Brain microvascular endothelial cell (primary cell): ENCODE data around the gene VPS26C.

ENCODE experiments used
- DNase-seq: peaks from one replicate; pipeline ENCODE4 v3.0.0-alpha.2; 2020
- H3K27ac ChIP-seq: fragments of 250-450 bp; sonication (Bioruptor Pico); 2 replicates; pipeline ENCODE4 v1.5.1; 2020; ENCODE audit warnings: mild to moderate bottlenecking, moderate library complexity
- H3K27me3 ChIP-seq: fragments of 250-450 bp; sonication (Bioruptor Pico); replicated peaks from 2 replicates; pipeline ENCODE4 v1.5.1; 2020; ENCODE audit warnings: mild to moderate bottlenecking
- H3K36me3 ChIP-seq: fragments of 250-450 bp; sonication (Bioruptor Pico); replicated peaks from 2 replicates; pipeline ENCODE4 v1.5.1; 2020; ENCODE audit warnings: mild to moderate bottlenecking
- H3K4me3 ChIP-seq: 2 replicates; pipeline ENCODE4 v1.5.1; 2011; ENCODE audit warnings: low read depth, mild to moderate bottlenecking, control low read depth, low read length, moderate library complexity
- in situ Hi-C: cut with HindIII; loops from 2 replicates; pipeline ENCODE4 v1.10.0; 2017; ENCODE audit warnings: low sequenced_read_pairs, low pct_ligation_motif_present
- TF ChIP-seq, protein P1 (sequence below): IDR thresholded peaks from 2 replicates; pipeline ENCODE4 v1.5.1; 2011; ENCODE audit warnings: low read depth, mild to moderate bottlenecking, moderate library complexity, low read length, control low read depth, inconsistent platforms; ENCODE audit errors: missing control alignments

VPS26C gene

GRCh38 chr21:37276377-37276776, 9.2 kb upstream of the VPS26C start:
- Histone ChIP-seq H3K27me3 (no peaks in the 10 kb centered on the region), H3K27ac (no peak overlapping the region), H3K36me3 (no peaks in the 10 kb centered on the region), H3K4me3 (no peak overlapping the region)
- TF ChIP-seq, protein P1, sequence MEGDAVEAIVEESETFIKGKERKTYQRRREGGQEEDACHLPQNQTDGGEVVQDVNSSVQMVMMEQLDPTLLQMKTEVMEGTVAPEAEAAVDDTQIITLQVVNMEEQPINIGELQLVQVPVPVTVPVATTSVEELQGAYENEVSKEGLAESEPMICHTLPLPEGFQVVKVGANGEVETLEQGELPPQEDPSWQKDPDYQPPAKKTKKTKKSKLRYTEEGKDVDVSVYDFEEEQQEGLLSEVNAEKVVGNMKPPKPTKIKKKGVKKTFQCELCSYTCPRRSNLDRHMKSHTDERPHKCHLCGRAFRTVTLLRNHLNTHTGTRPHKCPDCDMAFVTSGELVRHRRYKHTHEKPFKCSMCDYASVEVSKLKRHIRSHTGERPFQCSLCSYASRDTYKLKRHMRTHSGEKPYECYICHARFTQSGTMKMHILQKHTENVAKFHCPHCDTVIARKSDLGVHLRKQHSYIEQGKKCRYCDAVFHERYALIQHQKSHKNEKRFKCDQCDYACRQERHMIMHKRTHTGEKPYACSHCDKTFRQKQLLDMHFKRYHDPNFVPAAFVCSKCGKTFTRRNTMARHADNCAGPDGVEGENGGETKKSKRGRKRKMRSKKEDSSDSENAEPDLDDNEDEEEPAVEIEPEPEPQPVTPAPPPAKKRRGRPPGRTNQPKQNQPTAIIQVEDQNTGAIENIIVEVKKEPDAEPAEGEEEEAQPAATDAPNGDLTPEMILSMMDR: no peak
- in situ Hi-C loops: no loop called here
- DNase-seq: no peak

DNA sequence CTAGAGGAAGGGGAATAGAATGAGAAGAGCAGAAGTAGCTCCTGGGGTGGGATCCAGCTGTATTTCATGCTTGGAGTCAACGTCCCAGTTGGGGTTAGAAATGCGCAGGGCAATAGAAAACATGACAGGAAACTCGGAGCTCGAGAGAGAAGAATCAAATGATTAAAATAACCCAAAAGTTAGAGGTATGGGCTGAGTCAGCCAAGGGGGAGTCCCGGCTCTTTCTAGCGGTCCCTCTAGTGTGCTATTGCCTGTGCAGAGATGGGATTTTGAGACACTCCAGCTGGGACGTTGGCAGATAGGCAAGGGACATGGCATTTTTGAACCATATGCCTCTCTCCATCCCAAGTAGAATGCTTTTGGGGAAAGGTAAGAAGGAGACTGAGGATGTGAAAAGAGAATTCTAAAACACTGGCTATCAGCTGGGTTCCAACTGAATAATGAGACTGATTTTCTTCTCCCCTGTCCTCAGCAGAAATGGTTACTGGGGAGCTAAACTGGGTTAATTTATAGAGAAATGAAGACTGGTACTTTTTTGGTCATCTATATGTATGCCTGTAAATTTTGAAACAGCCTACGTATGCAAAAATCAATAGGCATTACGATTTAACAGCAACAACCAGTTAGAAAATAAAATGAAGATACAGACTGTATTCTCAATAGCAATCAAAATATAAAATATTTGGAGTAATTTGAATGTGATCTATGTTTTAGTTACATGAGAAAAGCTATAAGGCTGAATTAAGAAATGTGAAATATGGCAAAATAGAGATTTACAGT, 7.0 kb upstream of the VPS26C start:
- no peak for DNase-seq
- TF ChIP-seq, protein P1: no peak
- no peaks in the 10 kb centered on the region for H3K36me3 ChIP-seq
- in situ Hi-C loops: no loop called here
- no peaks in the 10 kb centered on the region for H3K27me3 ChIP-seq
- H3K27ac ChIP-seq: no peak overlapping the region
- no peak overlapping the region for H3K4me3 ChIP-seq

GRCh38 chr21:37273440-37273839, 6.3 kb upstream of the VPS26C start:
- in situ Hi-C loops: no loop called here
- no peaks in the 10 kb centered on the region for H3K27me3 ChIP-seq
- TF ChIP-seq, protein P1: no peak
- no peak overlapping the region for H3K27ac ChIP-seq
- H3K4me3 ChIP-seq: no peak overlapping the region
- no peaks in the 10 kb centered on the region for H3K36me3 ChIP-seq
- no peak for DNase-seq

- TF ChIP-seq, protein P1: no peak
- no peak for DNase-seq
- Histone ChIP-seq H3K27ac (no peak overlapping the region), H3K36me3 (no peaks in the 10 kb centered on the region), H3K27me3 (no peaks in the 10 kb centered on the region), H3K4me3 (no peak overlapping the region)
- in situ Hi-C loops: no loop called here
Measured at GRCh38 chr21:37272897-37273296, 5.8 kb upstream of the VPS26C start.

DNA sequence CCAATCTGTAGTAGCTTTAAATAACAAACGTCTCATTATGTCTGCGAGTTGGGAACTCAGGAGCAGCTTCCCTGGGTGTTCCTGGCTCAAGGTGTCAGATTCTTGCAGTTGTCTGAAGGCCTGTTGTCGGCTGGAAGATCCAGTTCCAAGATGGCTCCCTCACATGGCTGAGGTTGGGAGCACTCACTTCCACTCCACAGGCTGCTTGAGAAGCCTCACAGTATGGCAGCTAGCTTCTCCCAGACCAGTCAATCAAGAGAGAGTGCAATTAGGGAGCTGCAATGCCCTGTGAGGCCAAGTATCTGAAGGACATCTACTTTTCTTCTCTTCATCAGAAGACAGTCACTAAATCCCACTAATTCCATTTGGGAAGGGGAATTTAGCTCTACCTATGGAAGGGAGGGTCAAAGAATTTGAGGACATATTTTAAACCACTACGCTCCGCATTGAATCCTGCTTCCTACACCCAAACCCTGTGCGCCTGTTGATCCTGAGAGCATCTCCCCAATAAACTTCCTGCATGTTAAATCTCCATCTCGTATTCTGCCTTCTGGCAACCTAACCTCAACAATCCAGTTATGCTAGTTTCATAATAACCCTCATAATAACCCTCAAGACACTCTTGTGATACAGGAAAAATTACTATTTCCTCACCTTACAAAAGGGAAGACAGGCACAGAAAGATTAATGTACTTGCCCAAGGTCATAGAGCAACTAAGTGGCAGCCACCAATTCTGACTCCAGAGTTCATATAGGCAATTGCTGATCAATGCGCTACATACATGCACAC, 3.6 kb upstream of the VPS26C start:
- DNase-seq: no peak
- no peak overlapping the region for H3K27ac ChIP-seq
- no peak overlapping the region for H3K4me3 ChIP-seq
- TF ChIP-seq, protein P1: no peak
- H3K36me3 ChIP-seq: no peaks in the 10 kb centered on the region
- H3K27me3 ChIP-seq: no peaks in the 10 kb centered on the region
- in situ Hi-C loops: no loop called here
